GM23248 (cell line): ENCODE measurements around the gene ALOX12B. TPM values are rescaled to one million over a fixed set of nuclear protein-coding genes. Genes with fewer than 3 reads are reported as not detected.
A peak's percentile ranks its signal among the peaks of the same experiment; 100 is the strongest.

ENCODE experiments used
- DNase-seq: peaks from one replicate; pipeline ENCODE4 v3.0.0-alpha.2; 2015
- H2AFZ ChIP-seq: fragments of 200-600 bp; sonication (generic); 2 replicates; pipeline ENCODE4 v1.6.1; 2016; ENCODE audit warnings: antibody characterized with exemption
- H3F3A ChIP-seq: fragments of 200-600 bp; sonication (generic); 2 replicates; pipeline ENCODE4 v1.6.1; 2016; ENCODE audit warnings: mild to moderate bottlenecking, antibody characterized with exemption, mixed run types; ENCODE audit not compliant: insufficient read depth
- H3K27ac ChIP-seq: fragments of 200-600 bp; sonication (generic); 2 replicates; pipeline ENCODE4 v1.5.1; 2016; ENCODE audit warnings: mild to moderate bottlenecking
- H3K27me3 ChIP-seq: fragments of 200-600 bp; sonication (generic); replicated peaks from 2 replicates; pipeline ENCODE4 v1.6.1; 2016; ENCODE audit warnings: mild to moderate bottlenecking; ENCODE audit not compliant: insufficient read depth
- H3K36me3 ChIP-seq: fragments of 200-600 bp; sonication (generic); 2 replicates; pipeline ENCODE4 v1.6.1; 2016; ENCODE audit warnings: low read depth, mild to moderate bottlenecking
- H3K4me1 ChIP-seq: fragments of 200-600 bp; sonication (generic); 2 replicates; pipeline ENCODE4 v1.6.1; 2016; ENCODE audit warnings: mild to moderate bottlenecking; ENCODE audit not compliant: insufficient read depth
- H3K4me2 ChIP-seq: fragments of 200-600 bp; sonication (generic); one replicate; pipeline ENCODE4 v1.6.1; 2016; ENCODE audit warnings: mild to moderate bottlenecking; ENCODE audit not compliant: unreplicated experiment
- H3K4me3 ChIP-seq: fragments of 200-600 bp; sonication (generic); 2 replicates; pipeline ENCODE4 v1.5.1; 2016; ENCODE audit warnings: mild to moderate bottlenecking
- H3K79me2 ChIP-seq: fragments of 200-600 bp; sonication (generic); 2 replicates; pipeline ENCODE4 v1.6.1; 2016; ENCODE audit warnings: mild to moderate bottlenecking; ENCODE audit not compliant: insufficient read depth
- H3K9ac ChIP-seq: fragments of 200-600 bp; sonication (generic); 2 replicates; pipeline ENCODE4 v1.6.1; 2016; ENCODE audit warnings: mild to moderate bottlenecking
- H3K9me2 ChIP-seq: fragments of 200-600 bp; sonication (generic); 2 replicates; pipeline ENCODE4 v1.6.1; 2016; ENCODE audit warnings: mixed run types, mild to moderate bottlenecking, moderate library complexity; ENCODE audit not compliant: insufficient read depth
- H3K9me3 ChIP-seq: fragments of 200-600 bp; sonication (generic); one replicate; pipeline ENCODE4 v1.6.1; 2017; ENCODE audit warnings: low read depth
- H4K20me1 ChIP-seq: fragments of 200-600 bp; sonication (generic); 2 replicates; pipeline ENCODE4 v1.6.0; 2016; ENCODE audit not compliant: insufficient read depth
- EZH2 ChIP-seq: fragments of 200-600 bp; sonication (generic); IDR thresholded peaks from 2 replicates; pipeline ENCODE4 v1.6.1; 2018; ENCODE audit warnings: antibody characterized with exemption, mild to moderate bottlenecking; ENCODE audit not compliant: insufficient read depth, poor library complexity, severe bottlenecking
- EZH2phosphoT487 ChIP-seq: fragments of 200-600 bp; sonication (generic); IDR thresholded peaks from 2 replicates; pipeline ENCODE4 v1.6.1; 2018; ENCODE audit warnings: antibody characterized with exemption, moderate library complexity, mild to moderate bottlenecking, low read depth; ENCODE audit not compliant: insufficient read depth
- WGBS, 2 experiments: methylation state at CpG; one replicate each; pipeline ENCODE4 v1.1.6; 2015 to 2017; ENCODE audit warnings: low lambda C conversion rate in 2 of 2, low coverage in 1 of 2; ENCODE audit errors: missing lambda C conversion rate in 2 of 2; 5-methylcytosine and 5-hydroxymethylcytosine counted together
- in situ Hi-C: fragments of 300-500 bp; cut with MboI; formaldehyde crosslinking; loops from 2 replicates; pipeline ENCODE4 v1.15.0; 2020
- polyA plus RNA-seq: library from polyadenylated mRNA; unstranded; fragments of >200 nt; fragmentation: Nextera tagmentation; extraction: Ambion mirVana; gene quantifications from 2 replicates; pipeline ENCODE4 v1.2.1, GENCODE V29; 2016
- total RNA-seq: library from RNA; depleted of rRNA; stranded (reverse); fragments of >200 nt; shearing (Covaris generic); gene quantifications from 2 replicates; pipeline ENCODE4 v1.2.3, GENCODE V29; 2014

The ALOX12B gene
- total and polyA plus RNA-seq, 2 experiments from 2014 or later: not detected

GRCh38 chr17:8121681-8122421 lies 34.3 kb upstream of the ALOX12B start:
- Histone ChIP-seq H4K20me1 (no peaks in the 10 kb centered on the region), H3F3A (peaks cover 25% of the 10 kb centered on the region), H3K4me2 (peak overlapping the region; percentile 96), H3K27me3 (no peaks in the 10 kb centered on the region), H3K9ac (peak overlapping the region; percentile 51), H2AFZ (peak overlapping the region; percentile 85), H3K4me3 (peak overlapping the region; percentile 75), H3K36me3 (no peaks in the 10 kb centered on the region), H3K9me2 (no peaks in the 10 kb centered on the region), H3K9me3 (no peaks in the 10 kb centered on the region), H3K4me1 (peaks cover 30% of the 10 kb centered on the region), H3K27ac (no peak overlapping the region), H3K79me2 (no peaks in the 10 kb centered on the region)
- in situ Hi-C loops: no loop called here
- peak; percentile 72 for DNase-seq
- no peak for TF ChIP-seq EZH2phosphoT487
- TF ChIP-seq EZH2: no peak
- WGBS, 2 experiments: 1 to 2% methylated on average over 43 to 73 of the region's 76 CpGs

DNA sequence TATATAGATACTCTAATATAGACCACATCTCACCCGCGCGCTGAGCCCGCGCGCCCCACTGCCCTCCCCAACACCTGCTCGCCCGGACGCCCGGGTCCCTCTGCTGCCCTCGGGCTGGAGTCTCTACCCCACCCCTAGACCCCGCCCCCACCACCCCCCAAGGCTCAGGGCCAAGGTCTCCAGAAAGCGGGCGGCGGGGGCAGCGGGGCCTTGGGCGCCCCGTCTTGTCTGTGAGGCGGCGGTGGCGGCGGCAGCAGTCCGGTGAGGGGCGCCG lies 33.8 kb upstream of the ALOX12B start:
- Histone ChIP-seq H3K4me1 (peaks cover 30% of the 10 kb centered on the region), H4K20me1 (no peaks in the 10 kb centered on the region), H3K79me2 (no peaks in the 10 kb centered on the region), H3K4me3 (peak overlapping the region; percentile 75), H2AFZ (peak overlapping the region; percentile 85; the same call in 1 of the 2 replicates), H3K4me2 (peak overlapping the region; percentile 96), H3K27me3 (no peaks in the 10 kb centered on the region), H3K9me2 (no peaks in the 10 kb centered on the region), H3K27ac (no peak overlapping the region), H3K9ac (no peak overlapping the region), H3K9me3 (no peaks in the 10 kb centered on the region), H3F3A (peaks cover 23% of the 10 kb centered on the region), H3K36me3 (no peaks in the 10 kb centered on the region)
- TF ChIP-seq EZH2: no peak
- no peak for TF ChIP-seq EZH2phosphoT487
- in situ Hi-C loops: no loop called here
- WGBS, 2 experiments: 1 to 4% methylated on average over 4 to 21 of the region's 25 CpGs
- no peak for DNase-seq

- H3K4me1 ChIP-seq: peaks cover 27% of the 10 kb centered on the region
- H3K4me3 ChIP-seq: peak overlapping the region; percentile 75
- H3K4me2 ChIP-seq: peak overlapping the region; percentile 96
- DNase-seq: peak; percentile 83
- H3K27me3 ChIP-seq: no peaks in the 10 kb centered on the region
- H4K20me1 ChIP-seq: no peaks in the 10 kb centered on the region
- H3K36me3 ChIP-seq: no peaks in the 10 kb centered on the region
- peaks cover 19% of the 10 kb centered on the region for H3F3A ChIP-seq
- H3K9ac ChIP-seq: peak overlapping the region; percentile 54
- H2AFZ ChIP-seq: peak overlapping the region; percentile 51; the same call in 1 of the 2 replicates
- in situ Hi-C loops: no loop called here
- H3K9me2 ChIP-seq: no peaks in the 10 kb centered on the region
- H3K27ac ChIP-seq: peak overlapping the region; percentile 40
- no peak for TF ChIP-seq EZH2
- TF ChIP-seq EZH2phosphoT487: no peak
- 1 to 2% methylated on average over 40 of the region's 40 CpGs for WGBS, 2 experiments
- no peaks in the 10 kb centered on the region for H3K79me2 ChIP-seq
- H3K9me3 ChIP-seq: no peaks in the 10 kb centered on the region
Observed at GRCh38 chr17:8120520-8121406, 33.2 kb upstream of the ALOX12B start.

DNA sequence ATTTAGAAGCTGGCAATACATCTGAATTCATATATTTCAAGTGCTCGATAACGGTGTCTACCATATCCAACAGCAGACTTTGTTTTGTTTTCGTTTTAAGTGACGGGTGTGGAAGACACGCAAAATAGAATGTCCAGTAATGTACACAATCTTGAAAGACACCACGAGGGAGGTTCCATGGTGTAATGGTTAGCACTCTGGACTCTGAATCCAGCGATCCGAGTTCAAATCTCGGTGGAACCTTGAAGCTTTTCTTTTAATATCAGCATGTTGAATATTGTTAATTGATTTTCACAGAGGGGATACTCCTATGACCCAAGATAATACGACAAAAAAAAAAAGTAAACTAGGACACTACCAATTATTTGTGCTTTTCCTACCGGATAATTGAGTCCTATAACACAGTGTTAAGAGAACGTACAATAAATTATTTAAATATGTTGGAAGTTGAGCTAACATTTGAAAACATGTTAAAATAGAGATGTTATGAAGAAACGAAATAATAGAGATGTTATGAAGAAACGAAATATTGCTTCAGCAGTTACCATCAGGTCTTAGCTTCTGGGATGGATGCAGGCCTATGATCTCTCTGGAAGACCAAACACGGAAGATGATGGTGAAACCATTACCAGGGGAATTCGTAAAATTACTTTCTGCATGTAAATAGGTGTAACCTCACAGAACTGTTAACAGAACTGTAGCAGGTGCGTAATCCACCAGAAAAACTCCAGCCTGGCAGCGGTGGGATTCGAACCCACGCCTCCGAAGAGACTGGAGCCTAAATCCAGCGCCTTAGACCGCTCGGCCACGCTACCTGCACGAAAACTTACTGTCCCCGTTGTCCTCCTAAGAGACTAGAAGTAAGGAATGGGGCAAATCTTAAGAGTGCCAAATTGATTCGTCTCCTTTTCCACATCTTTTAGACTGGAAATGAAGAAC lies 32.3 kb upstream of the ALOX12B start:
- Histone ChIP-seq H3K4me1 (peaks cover 21% of the 10 kb centered on the region), H3F3A (peaks cover 18% of the 10 kb centered on the region), H3K27ac (peak overlapping the region; percentile 58), H3K9me3 (no peaks in the 10 kb centered on the region), H4K20me1 (no peaks in the 10 kb centered on the region), H3K9me2 (no peaks in the 10 kb centered on the region), H2AFZ (peak overlapping the region; percentile 51; the same call in 1 of the 2 replicates), H3K36me3 (no peaks in the 10 kb centered on the region), H3K9ac (peak overlapping the region; percentile 64), H3K79me2 (no peaks in the 10 kb centered on the region), H3K4me3 (peak overlapping the region; percentile 75), H3K4me2 (peak overlapping the region; percentile 98), H3K27me3 (peaks cover 5% of the 10 kb centered on the region; the same call in 1 of the 2 replicates)
- in situ Hi-C loops: no loop called here
- 1 to 2% methylated on average over 28 of the region's 28 CpGs for WGBS, 2 experiments
- DNase-seq: peak; percentile 88
- TF ChIP-seq EZH2: no peak
- no peak for TF ChIP-seq EZH2phosphoT487
